HEK293 (cell line): ENCODE measurements around the gene TIE1.

ENCODE experiments used
- CTCF ChIA-PET: fragments of 350-600 bp; formaldehyde crosslinking; extraction: SDS; loops from one replicate; lab custom pipeline; 2021; ENCODE audit warnings: antibody characterized with exemption; lab: Yijun Ruan, JAX
- POLR2A ChIA-PET: fragments of 300-600 bp; formaldehyde crosslinking; extraction: SDS; loops from one replicate; lab custom pipeline; 2020; ENCODE audit warnings: antibody characterized with exemption, inconsistent platforms; lab: Yijun Ruan, JAX
- H3K27ac ChIP-seq: fragments of 200-500 bp; sonication (Bioruptor generic); 2 replicates; pipeline ENCODE4 v1.5.1; 2014; ENCODE audit warnings: low read depth, low read length, control low read depth, inconsistent platforms; ENCODE audit errors: extremely low read depth
- H3K36me3 ChIP-seq, 2 experiments: fragments of 200-500 bp in 1 of 2; sonication (Bioruptor generic) in 1 of 2; 1 replicate in 1 of 2; 2 replicates in 1 of 2; pipeline ENCODE4 v1.5.1; 2014 to 2017; ENCODE audit warnings: inconsistent platforms in 2 of 2, low read length in 2 of 2; ENCODE audit not compliant: control insufficient read depth in 2 of 2, insufficient read depth in 1 of 2
- H3K4me1 ChIP-seq: fragments of 200-500 bp; sonication (Bioruptor generic); 2 replicates; pipeline ENCODE4 v1.5.1; 2014; ENCODE audit warnings: mild to moderate bottlenecking, low read length, inconsistent platforms; ENCODE audit not compliant: control insufficient read depth, insufficient read depth
- H3K4me3 ChIP-seq: 2 replicates; pipeline ENCODE4 v1.5.1; 2011; ENCODE audit warnings: low read depth, mild to moderate bottlenecking, control low read depth, low read length, moderate library complexity
- H3K9me3 ChIP-seq: fragments of 200-500 bp; sonication (Bioruptor generic); 2 replicates; pipeline ENCODE4 v1.5.1; 2014; ENCODE audit warnings: low read depth, low read length, inconsistent platforms; ENCODE audit not compliant: control insufficient read depth, insufficient read depth
- GLI4 ChIP-seq: fragments of 450-650 bp; formaldehyde crosslinking; IDR thresholded peaks from 2 replicates; pipeline ENCODE4 v1.5.1; 2016; ENCODE audit warnings: missing biosample characterization, missing genetic modification characterization
- ZFP3 ChIP-seq: fragments of 450-650 bp; formaldehyde crosslinking; IDR thresholded peaks from 2 replicates; pipeline ENCODE4 v1.5.1; 2016; ENCODE audit warnings: low read depth, missing biosample characterization, missing genetic modification characterization
- ZFP41 ChIP-seq: fragments of 450-650 bp; formaldehyde crosslinking; IDR thresholded peaks from 2 replicates; pipeline ENCODE4 v1.5.1; 2016; ENCODE audit warnings: missing biosample characterization, missing genetic modification characterization, borderline replicate concordance
- ZNF157 ChIP-seq: fragments of 450-650 bp; formaldehyde crosslinking; IDR thresholded peaks from 2 replicates; pipeline ENCODE4 v1.5.1; 2016; ENCODE audit warnings: missing biosample characterization, missing genetic modification characterization
- ZNF2 ChIP-seq: fragments of 450-650 bp; formaldehyde crosslinking; IDR thresholded peaks from 2 replicates; pipeline ENCODE4 v1.5.1; 2016; ENCODE audit warnings: missing biosample characterization, missing genetic modification characterization
- ZNF473 ChIP-seq: fragments of 450-650 bp; formaldehyde crosslinking; IDR thresholded peaks from 2 replicates; pipeline ENCODE4 v1.5.1; 2017; ENCODE audit warnings: missing biosample characterization, missing genetic modification characterization
- ZNF514 ChIP-seq: fragments of 450-650 bp; formaldehyde crosslinking; IDR thresholded peaks from 2 replicates; pipeline ENCODE4 v1.5.1; 2016; ENCODE audit warnings: missing biosample characterization, missing genetic modification characterization
- ZNF747 ChIP-seq: fragments of 450-650 bp; formaldehyde crosslinking; IDR thresholded peaks from 2 replicates; pipeline ENCODE4 v1.5.1; 2016; ENCODE audit warnings: missing biosample characterization, missing genetic modification characterization
- TF ChIP-seq, protein P1 (sequence below): fragments of 450-650 bp; formaldehyde crosslinking; IDR thresholded peaks from 2 replicates; pipeline ENCODE4 v1.5.1; 2016; ENCODE audit warnings: missing biosample characterization, missing genetic modification characterization, borderline replicate concordance
- TF ChIP-seq, protein P2 (sequence below): fragments of 450-650 bp; formaldehyde crosslinking; IDR thresholded peaks from 2 replicates; pipeline ENCODE4 v1.5.1; 2016; ENCODE audit warnings: missing biosample characterization, missing genetic modification characterization, borderline replicate concordance
- TF ChIP-seq, protein P3 (sequence below): fragments of 450-650 bp; formaldehyde crosslinking; IDR thresholded peaks from 2 replicates; pipeline ENCODE4 v1.5.1; 2016; ENCODE audit warnings: missing biosample characterization, missing genetic modification characterization
- TF ChIP-seq, protein P4 (sequence below): fragments of 450-650 bp; formaldehyde crosslinking; conservative IDR thresholded peaks from 2 replicates; pipeline ENCODE4 v1.5.1; 2016; ENCODE audit warnings: low read depth, missing biosample characterization, missing genetic modification characterization

TIE1 gene

DNA sequence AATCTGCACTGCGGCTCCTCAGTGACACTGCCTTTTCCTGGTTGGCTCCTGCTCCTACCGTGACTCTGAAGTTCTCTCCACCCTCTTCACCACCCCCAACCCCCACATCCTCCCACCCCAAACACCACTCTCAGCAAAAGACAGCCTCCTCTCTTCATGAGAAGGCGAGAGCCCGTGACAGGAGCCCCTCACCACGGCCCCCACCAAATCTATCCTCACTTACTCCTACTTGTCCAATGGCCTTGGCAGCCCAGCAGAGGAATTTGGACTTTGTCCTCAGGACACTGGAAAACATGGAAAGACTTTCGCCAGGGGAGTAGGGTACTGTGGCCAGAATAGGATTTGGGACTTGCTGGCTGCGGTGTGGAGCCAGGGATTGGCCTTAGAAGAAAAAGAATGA, 24.1 kb upstream of the TIE1 start (continued):
- TF ChIP-seq, protein P1, sequence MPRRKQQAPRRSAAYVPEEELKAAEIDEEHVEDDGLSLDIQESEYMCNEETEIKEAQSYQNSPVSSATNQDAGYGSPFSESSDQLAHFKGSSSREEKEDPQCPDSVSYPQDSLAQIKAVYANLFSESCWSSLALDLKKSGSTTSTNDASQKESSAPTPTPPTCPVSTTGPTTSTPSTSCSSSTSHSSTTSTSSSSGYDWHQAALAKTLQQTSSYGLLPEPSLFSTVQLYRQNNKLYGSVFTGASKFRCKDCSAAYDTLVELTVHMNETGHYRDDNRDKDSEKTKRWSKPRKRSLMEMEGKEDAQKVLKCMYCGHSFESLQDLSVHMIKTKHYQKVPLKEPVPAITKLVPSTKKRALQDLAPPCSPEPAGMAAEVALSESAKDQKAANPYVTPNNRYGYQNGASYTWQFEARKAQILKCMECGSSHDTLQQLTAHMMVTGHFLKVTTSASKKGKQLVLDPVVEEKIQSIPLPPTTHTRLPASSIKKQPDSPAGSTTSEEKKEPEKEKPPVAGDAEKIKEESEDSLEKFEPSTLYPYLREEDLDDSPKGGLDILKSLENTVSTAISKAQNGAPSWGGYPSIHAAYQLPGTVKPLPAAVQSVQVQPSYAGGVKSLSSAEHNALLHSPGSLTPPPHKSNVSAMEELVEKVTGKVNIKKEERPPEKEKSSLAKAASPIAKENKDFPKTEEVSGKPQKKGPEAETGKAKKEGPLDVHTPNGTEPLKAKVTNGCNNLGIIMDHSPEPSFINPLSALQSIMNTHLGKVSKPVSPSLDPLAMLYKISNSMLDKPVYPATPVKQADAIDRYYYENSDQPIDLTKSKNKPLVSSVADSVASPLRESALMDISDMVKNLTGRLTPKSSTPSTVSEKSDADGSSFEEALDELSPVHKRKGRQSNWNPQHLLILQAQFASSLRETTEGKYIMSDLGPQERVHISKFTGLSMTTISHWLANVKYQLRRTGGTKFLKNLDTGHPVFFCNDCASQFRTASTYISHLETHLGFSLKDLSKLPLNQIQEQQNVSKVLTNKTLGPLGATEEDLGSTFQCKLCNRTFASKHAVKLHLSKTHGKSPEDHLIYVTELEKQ: no peak
- TF ChIP-seq GLI4 (tag by site-specific recombination) (no peak), ZNF747 (tag by site-specific recombination) (no peak), ZNF473 (tag by site-specific recombination) (no peak), ZFP41 (tag by site-specific recombination) (no peak)

DNA sequence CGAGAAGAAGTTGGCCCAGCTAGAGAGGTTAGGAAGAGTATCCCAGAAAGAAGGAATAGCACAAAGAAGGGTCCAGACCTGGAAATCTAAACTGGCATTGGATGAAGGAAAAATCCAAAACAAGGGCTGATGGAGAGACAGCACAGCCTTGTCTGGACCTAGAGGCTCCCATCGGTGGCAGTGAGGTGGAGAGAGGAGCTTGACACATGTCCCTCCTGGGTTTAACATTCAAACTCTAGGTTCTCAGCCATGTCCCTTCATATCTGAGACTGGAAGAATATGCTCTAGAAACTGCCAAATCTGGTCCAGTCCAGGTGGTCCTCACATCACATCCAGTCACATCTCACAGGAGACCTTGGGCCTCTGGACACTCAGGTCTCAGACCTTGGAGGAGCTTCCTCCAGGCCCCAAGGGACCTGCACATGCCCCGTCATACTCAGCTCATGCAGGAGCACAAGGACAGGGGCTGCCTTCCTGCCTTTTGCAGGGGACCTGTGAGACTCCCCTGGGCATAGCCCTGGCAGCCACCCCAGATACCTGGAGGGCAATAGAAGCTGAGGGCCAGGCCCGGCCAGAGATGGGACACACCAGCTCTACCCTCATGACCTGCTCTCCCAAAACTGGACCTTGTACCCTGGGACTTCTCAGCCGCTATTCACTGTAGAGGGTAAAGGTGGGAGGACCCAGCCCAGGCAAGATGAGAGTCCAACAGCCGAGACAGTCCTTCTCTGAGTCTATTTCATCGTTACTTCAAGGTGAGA, 23.5 kb upstream of the TIE1 start:
- Histone ChIP-seq H3K36me3 (no peaks in the 10 kb centered on the region), H3K4me3 (no peak overlapping the region), H3K27ac (no peak overlapping the region), H3K9me3 (no peaks in the 10 kb centered on the region), H3K4me1 (no peaks in the 10 kb centered on the region)
- TF ChIP-seq, protein P2, sequence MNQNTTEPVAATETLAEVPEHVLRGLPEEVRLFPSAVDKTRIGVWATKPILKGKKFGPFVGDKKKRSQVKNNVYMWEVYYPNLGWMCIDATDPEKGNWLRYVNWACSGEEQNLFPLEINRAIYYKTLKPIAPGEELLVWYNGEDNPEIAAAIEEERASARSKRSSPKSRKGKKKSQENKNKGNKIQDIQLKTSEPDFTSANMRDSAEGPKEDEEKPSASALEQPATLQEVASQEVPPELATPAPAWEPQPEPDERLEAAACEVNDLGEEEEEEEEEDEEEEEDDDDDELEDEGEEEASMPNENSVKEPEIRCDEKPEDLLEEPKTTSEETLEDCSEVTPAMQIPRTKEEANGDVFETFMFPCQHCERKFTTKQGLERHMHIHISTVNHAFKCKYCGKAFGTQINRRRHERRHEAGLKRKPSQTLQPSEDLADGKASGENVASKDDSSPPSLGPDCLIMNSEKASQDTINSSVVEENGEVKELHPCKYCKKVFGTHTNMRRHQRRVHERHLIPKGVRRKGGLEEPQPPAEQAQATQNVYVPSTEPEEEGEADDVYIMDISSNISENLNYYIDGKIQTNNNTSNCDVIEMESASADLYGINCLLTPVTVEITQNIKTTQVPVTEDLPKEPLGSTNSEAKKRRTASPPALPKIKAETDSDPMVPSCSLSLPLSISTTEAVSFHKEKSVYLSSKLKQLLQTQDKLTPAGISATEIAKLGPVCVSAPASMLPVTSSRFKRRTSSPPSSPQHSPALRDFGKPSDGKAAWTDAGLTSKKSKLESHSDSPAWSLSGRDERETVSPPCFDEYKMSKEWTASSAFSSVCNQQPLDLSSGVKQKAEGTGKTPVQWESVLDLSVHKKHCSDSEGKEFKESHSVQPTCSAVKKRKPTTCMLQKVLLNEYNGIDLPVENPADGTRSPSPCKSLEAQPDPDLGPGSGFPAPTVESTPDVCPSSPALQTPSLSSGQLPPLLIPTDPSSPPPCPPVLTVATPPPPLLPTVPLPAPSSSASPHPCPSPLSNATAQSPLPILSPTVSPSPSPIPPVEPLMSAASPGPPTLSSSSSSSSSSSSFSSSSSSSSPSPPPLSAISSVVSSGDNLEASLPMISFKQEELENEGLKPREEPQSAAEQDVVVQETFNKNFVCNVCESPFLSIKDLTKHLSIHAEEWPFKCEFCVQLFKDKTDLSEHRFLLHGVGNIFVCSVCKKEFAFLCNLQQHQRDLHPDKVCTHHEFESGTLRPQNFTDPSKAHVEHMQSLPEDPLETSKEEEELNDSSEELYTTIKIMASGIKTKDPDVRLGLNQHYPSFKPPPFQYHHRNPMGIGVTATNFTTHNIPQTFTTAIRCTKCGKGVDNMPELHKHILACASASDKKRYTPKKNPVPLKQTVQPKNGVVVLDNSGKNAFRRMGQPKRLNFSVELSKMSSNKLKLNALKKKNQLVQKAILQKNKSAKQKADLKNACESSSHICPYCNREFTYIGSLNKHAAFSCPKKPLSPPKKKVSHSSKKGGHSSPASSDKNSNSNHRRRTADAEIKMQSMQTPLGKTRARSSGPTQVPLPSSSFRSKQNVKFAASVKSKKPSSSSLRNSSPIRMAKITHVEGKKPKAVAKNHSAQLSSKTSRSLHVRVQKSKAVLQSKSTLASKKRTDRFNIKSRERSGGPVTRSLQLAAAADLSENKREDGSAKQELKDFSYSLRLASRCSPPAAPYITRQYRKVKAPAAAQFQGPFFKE (tag by site-specific recombination): no peak
- TF ChIP-seq, protein P3, sequence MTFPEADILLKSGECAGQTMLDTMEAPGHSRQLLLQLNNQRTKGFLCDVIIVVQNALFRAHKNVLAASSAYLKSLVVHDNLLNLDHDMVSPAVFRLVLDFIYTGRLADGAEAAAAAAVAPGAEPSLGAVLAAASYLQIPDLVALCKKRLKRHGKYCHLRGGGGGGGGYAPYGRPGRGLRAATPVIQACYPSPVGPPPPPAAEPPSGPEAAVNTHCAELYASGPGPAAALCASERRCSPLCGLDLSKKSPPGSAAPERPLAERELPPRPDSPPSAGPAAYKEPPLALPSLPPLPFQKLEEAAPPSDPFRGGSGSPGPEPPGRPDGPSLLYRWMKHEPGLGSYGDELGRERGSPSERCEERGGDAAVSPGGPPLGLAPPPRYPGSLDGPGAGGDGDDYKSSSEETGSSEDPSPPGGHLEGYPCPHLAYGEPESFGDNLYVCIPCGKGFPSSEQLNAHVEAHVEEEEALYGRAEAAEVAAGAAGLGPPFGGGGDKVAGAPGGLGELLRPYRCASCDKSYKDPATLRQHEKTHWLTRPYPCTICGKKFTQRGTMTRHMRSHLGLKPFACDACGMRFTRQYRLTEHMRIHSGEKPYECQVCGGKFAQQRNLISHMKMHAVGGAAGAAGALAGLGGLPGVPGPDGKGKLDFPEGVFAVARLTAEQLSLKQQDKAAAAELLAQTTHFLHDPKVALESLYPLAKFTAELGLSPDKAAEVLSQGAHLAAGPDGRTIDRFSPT: no peak
- no peak for TF ChIP-seq ZNF514 (tag by site-specific recombination)
- ChIA-PET CTCF (no interaction called here), POLR2A (no interaction called here)

DNA sequence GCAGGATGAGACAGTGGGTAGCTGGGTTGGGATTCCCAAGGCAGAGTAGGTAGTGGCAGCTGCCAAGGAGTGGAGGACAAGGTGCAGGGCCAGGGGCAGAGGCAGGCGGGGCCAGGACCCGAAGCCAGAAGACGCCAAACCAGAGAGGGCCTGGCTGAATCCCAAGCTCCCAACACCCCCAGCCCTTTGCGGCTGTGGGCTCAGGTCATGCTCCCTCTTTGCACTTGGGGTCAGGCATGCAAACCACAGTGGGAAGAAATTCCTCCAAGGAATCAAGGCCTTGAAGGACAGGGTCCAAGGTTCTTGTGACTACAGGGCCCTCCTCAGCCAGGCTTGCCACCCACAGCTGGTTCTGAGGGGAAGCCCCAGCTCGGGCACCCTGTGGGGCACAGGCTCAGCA, 21.6 kb upstream of the TIE1 start:
- H3K9me3 ChIP-seq: no peaks in the 10 kb centered on the region
- no peaks in the 10 kb centered on the region for H3K4me1 ChIP-seq
- H3K36me3 ChIP-seq: no peaks in the 10 kb centered on the region
- TF ChIP-seq ZNF157 (tag by site-specific recombination) (no peak), ZNF2 (tag by site-specific recombination) (no peak), ZFP3 (tag by site-specific recombination) (no peak)
- TF ChIP-seq, protein P4, sequence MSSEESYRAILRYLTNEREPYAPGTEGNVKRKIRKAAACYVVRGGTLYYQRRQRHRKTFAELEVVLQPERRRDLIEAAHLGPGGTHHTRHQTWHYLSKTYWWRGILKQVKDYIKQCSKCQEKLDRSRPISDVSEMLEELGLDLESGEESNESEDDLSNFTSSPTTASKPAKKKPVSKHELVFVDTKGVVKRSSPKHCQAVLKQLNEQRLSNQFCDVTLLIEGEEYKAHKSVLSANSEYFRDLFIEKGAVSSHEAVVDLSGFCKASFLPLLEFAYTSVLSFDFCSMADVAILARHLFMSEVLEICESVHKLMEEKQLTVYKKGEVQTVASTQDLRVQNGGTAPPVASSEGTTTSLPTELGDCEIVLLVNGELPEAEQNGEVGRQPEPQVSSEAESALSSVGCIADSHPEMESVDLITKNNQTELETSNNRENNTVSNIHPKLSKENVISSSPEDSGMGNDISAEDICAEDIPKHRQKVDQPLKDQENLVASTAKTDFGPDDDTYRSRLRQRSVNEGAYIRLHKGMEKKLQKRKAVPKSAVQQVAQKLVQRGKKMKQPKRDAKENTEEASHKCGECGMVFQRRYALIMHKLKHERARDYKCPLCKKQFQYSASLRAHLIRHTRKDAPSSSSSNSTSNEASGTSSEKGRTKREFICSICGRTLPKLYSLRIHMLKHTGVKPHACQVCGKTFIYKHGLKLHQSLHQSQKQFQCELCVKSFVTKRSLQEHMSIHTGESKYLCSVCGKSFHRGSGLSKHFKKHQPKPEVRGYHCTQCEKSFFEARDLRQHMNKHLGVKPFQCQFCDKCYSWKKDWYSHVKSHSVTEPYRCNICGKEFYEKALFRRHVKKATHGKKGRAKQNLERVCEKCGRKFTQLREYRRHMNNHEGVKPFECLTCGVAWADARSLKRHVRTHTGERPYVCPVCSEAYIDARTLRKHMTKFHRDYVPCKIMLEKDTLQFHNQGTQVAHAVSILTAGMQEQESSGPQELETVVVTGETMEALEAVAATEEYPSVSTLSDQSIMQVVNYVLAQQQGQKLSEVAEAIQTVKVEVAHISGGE (tag by site-specific recombination): no peak
- CTCF ChIA-PET: no interaction called here
- POLR2A ChIA-PET: no interaction called here
- no peak overlapping the region for H3K27ac ChIP-seq
- H3K4me3 ChIP-seq: no peak overlapping the region
